Glutamatergic neuron (in vitro differentiated cells): ENCODE data around the gene GABARAPL2. TPM values are rescaled to one million over a fixed set of nuclear protein-coding genes. Genes with fewer than 3 reads are reported as not detected.

Experiments used
- DNase-seq: peaks from one replicate; pipeline ENCODE4 v3.0.0; 2022
- H3K27ac Mint-ChIP-seq: one replicate; pipeline ENCODE4 v1.8.0; 2020; ENCODE audit warnings: mild to moderate bottlenecking, mixed read lengths, inconsistent platforms; ENCODE audit not compliant: unreplicated experiment
- H3K27me3 Mint-ChIP-seq: one replicate; pipeline ENCODE4 v1.8.0; 2020; ENCODE audit warnings: mild to moderate bottlenecking, moderate library complexity, mixed read lengths, inconsistent platforms; ENCODE audit not compliant: unreplicated experiment
- H3K36me3 Mint-ChIP-seq: one replicate; pipeline ENCODE4 v1.8.0; 2020; ENCODE audit warnings: mild to moderate bottlenecking, mixed read lengths, inconsistent platforms; ENCODE audit not compliant: unreplicated experiment
- H3K4me1 Mint-ChIP-seq: one replicate; pipeline ENCODE4 v1.8.0; 2020; ENCODE audit warnings: mild to moderate bottlenecking, low read depth, mixed read lengths, inconsistent platforms; ENCODE audit not compliant: unreplicated experiment
- H3K4me3 Mint-ChIP-seq: one replicate; pipeline ENCODE4 v1.8.0; 2020; ENCODE audit warnings: mild to moderate bottlenecking, mixed read lengths, inconsistent platforms; ENCODE audit not compliant: unreplicated experiment
- H3K9me3 Mint-ChIP-seq: one replicate; pipeline ENCODE4 v1.8.0; 2020; ENCODE audit warnings: mild to moderate bottlenecking, moderate library complexity, mixed read lengths, inconsistent platforms; ENCODE audit not compliant: unreplicated experiment
- total RNA-seq: library from RNA; stranded (reverse); fragmentation: NEBNext Ultra II Directional; extraction: Animal tissue kit (Norgen Biotek cat#: 25700); gene quantifications from one replicate; pipeline ENCODE4 v1.2.1, GENCODE V29; 2021; ENCODE audit not compliant: unreplicated experiment
- TF ChIP-seq, protein P1 (sequence below): fragments of 200-600 bp; sonication (generic); IDR thresholded peaks from one replicate; pipeline ENCODE4 v1.5.0; 2021; ENCODE audit not compliant: partially characterized antibody, unreplicated experiment

GABARAPL2 gene
- total RNA-seq, 1 donor from 2014 or later: 208 TPM

DNA sequence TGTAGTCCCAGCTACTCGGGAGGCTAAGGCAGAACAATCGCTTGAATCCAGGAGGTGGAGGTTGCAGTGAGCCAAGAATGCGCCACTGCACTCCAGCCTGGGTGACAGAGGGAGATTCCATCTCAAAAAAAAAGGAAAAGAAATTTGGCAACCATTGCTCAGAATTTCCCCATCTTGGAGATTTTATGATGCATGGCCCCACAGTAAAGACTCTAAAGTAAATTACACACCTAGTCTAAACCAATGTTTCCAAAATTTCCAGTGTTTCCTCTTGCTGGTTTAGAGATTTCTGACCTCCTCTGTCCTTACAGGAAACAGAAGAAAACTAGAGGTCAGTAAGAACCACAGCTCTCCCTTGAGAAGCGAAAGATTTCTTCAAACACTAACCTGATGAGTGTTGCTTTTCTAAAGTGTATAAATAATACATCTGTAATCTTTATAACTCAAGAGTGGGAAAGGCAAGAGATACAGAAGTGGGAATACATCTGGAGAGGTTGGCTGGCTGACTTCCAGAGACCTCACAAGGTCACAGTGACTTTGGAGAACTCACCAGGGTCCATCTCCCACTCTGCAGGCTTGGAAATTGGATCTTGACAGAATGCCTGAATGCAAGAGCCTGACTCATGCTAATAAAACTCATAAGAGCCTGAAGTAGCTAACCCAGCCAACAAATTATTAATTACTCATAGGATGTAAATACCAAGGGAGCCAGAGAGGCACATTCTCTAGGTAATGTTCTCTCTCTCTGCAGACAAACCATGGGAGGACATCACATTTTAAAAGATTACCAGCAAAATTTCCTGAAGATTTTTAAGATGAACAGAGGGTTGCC, 48.1 kb downstream of the GABARAPL2 start:
- no peak overlapping the region for H3K4me3 Mint-ChIP-seq
- no peak for DNase-seq
- peaks cover under 1% of the 10 kb centered on the region for H3K27me3 Mint-ChIP-seq
- no peaks in the 10 kb centered on the region for H3K36me3 Mint-ChIP-seq
- TF ChIP-seq, protein P1, sequence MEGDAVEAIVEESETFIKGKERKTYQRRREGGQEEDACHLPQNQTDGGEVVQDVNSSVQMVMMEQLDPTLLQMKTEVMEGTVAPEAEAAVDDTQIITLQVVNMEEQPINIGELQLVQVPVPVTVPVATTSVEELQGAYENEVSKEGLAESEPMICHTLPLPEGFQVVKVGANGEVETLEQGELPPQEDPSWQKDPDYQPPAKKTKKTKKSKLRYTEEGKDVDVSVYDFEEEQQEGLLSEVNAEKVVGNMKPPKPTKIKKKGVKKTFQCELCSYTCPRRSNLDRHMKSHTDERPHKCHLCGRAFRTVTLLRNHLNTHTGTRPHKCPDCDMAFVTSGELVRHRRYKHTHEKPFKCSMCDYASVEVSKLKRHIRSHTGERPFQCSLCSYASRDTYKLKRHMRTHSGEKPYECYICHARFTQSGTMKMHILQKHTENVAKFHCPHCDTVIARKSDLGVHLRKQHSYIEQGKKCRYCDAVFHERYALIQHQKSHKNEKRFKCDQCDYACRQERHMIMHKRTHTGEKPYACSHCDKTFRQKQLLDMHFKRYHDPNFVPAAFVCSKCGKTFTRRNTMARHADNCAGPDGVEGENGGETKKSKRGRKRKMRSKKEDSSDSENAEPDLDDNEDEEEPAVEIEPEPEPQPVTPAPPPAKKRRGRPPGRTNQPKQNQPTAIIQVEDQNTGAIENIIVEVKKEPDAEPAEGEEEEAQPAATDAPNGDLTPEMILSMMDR: no peak
- H3K4me1 Mint-ChIP-seq: no peaks in the 10 kb centered on the region
- H3K27ac Mint-ChIP-seq: no peak overlapping the region
- H3K9me3 Mint-ChIP-seq: no peaks in the 10 kb centered on the region

DNA sequence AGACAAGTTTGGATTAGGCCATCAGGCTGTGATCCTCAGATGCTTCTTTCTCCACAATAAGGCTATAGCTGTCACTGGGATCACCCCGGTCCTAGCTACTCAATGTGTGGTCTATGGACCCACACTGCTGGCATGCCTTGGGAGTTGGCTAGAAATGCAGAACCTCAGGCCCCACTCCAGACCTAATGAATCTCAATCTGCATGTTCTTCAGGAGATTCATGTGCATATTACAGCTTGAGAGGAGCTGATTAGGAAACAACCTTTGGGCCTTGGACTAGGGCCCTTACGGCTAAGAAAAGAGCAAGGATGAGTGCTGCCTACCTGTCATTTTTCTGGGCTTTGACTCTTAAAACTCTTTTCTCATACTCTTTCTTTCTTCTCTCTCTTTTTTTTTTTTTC, 49.4 kb downstream of the GABARAPL2 start:
- DNase-seq: no peak
- no peaks in the 10 kb centered on the region for H3K9me3 Mint-ChIP-seq
- H3K4me3 Mint-ChIP-seq: no peak overlapping the region
- H3K27ac Mint-ChIP-seq: no peak overlapping the region
- H3K36me3 Mint-ChIP-seq: no peaks in the 10 kb centered on the region
- H3K4me1 Mint-ChIP-seq: peaks cover under 1% of the 10 kb centered on the region
- TF ChIP-seq, protein P1: no peak
- peaks cover 2% of the 10 kb centered on the region for H3K27me3 Mint-ChIP-seq

DNA sequence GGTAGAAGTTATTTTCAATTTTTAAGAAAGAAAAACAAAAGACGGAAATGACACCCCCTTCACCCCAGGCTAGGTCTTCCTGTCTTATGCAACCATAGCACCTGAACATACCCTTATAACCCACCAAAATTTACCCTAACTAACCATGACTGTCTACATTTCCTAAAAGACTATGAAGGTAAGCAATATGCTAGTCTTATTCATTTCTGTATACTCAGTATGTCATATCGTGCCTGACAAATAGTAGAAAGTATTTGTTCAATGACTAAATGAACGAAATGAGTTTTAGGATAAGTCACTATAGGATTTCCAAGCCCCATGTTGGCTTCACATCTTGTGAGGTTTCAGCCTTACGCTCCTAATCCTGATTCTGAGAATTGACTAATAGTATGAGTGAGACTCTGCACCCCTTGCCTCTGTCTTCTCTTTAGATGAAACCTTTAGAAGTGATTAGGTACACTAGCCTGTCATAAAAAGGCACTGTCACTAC, 50.4 kb downstream of the GABARAPL2 start:
- Mint-ChIP-seq H3K27ac (no peak overlapping the region), H3K27me3 (peaks cover 2% of the 10 kb centered on the region), H3K36me3 (no peaks in the 10 kb centered on the region), H3K4me1 (peaks cover 8% of the 10 kb centered on the region), H3K9me3 (no peaks in the 10 kb centered on the region), H3K4me3 (no peak overlapping the region)
- TF ChIP-seq, protein P1: no peak
- no peak for DNase-seq

DNA sequence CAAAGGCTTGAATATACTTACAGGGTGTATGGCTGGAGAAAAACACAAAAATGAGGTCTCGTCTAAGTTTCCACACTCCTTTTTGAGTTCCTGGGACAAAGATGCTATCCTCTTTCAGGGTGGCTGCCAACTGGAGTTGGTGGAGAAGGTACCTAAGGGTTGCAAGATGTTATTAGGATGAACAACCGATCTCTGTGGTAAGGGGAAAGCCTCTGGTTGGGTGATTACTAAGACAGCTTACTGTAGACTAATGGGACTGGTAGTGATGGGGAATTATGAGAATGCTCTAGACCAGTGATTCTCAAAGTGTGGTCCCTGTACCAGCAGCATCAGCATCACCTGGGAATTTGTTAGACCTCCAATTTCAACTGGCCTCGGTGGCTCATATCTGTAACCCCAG, 50.9 kb downstream of the GABARAPL2 start:
- Mint-ChIP-seq H3K4me3 (no peak overlapping the region), H3K36me3 (no peaks in the 10 kb centered on the region), H3K4me1 (peaks cover 10% of the 10 kb centered on the region), H3K9me3 (no peaks in the 10 kb centered on the region), H3K27ac (no peak overlapping the region), H3K27me3 (peaks cover 2% of the 10 kb centered on the region)
- TF ChIP-seq, protein P1: no peak
- DNase-seq: no peak

DNA sequence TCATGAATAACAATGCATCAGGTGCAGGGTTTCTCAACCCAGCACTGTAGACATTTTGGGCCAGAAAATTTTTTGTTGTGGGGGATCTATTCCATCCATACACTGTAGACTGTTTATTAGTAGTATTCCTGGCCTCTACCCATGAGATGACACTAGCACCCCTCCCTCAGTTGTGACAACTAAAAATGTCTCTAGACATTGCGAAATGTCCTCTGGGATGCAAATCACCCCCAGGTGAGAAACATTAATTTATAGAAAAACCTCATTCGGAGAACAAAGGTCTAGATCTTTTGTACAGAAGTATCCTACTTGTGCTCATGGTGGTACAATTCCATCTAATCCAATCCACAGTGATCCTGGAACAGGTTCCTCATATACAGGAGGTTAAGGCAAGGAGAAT, 52.6 kb downstream of the GABARAPL2 start:
- Mint-ChIP-seq H3K4me3 (no peak overlapping the region), H3K4me1 (peaks cover 10% of the 10 kb centered on the region), H3K27ac (no peak overlapping the region), H3K36me3 (no peaks in the 10 kb centered on the region), H3K9me3 (peaks cover 1% of the 10 kb centered on the region), H3K27me3 (peaks cover 4% of the 10 kb centered on the region)
- no peak for DNase-seq
- TF ChIP-seq, protein P1: no peak
